ENCODE results near the gene FAM32A. TPM values are rescaled to one million over a fixed set of nuclear protein-coding genes. Genes with fewer than 3 reads are reported as not detected.

The FAM32A gene
- total and polyA plus RNA-seq, 10 donors: 45.8 to 105 (median 74.5) TPM

- no peak for TF ChIP-seq POLR2AphosphoS5 (IDR thresholded peaks at IDR 0.05)
- no peak for TF ChIP-seq POLR2A (IDR thresholded peaks at IDR 0.05)
- no peak for TF ChIP-seq CTCF (IDR thresholded peaks at IDR 0.05 in 8 of 11, conservative IDR thresholded peaks at IDR 0.05 in 3 of 11)
- H3K27ac ChIP-seq: peak overlapping the region; percentile 80 to 96 (median 88)
- peaks cover 0 to 48% (median 23%) of the 10 kb centered on the region in 6 donors for H3K36me3 ChIP-seq
- H3K4me3 ChIP-seq: peak overlapping the region; percentile 78 to 100 (median 98)
- H3K4me1 ChIP-seq: peaks cover 12 to 60% (median 38%) of the 10 kb centered on the region in 6 donors
- H3K9me3 ChIP-seq: no peaks in the 10 kb centered on the region
- peak; percentile 83 for DNase-seq
- WGBS, 5 donors: 1 to 3% (median 2%) methylated on average over 18 of the region's 18 CpGs
- H3K27me3 ChIP-seq (replicated peaks in 1 of 7): no peaks in the 10 kb centered on the region
- intact Hi-C loops (cut with DNase I; ENCODE audit: low total_unique reads): no loop called here
Measured at GRCh38 chr19:16198370-16198651, 13.1 kb downstream of the FAM32A start.

GRCh38 chr19:16199275-16199932 lies 14.2 kb downstream of the FAM32A start:
- Histone ChIP-seq H3K9me3 (no peaks in the 10 kb centered on the region), H3K4me1 (peaks cover 12 to 67% (median 38%) of the 10 kb centered on the region in 6 donors), H3K27me3 (replicated peaks in 1 of 7) (no peaks in the 10 kb centered on the region), H3K36me3 (peaks cover 0 to 49% (median 30%) of the 10 kb centered on the region in 6 donors), H3K27ac (peak overlapping the region in 2 of 8 donors; percentile 39 to 96), H3K4me3 (peak overlapping the region in 1 of 8 donors; percentile 78)
- TF ChIP-seq POLR2AphosphoS5 (IDR thresholded peaks at IDR 0.05): no peak
- no peak for TF ChIP-seq POLR2A (IDR thresholded peaks at IDR 0.05)
- TF ChIP-seq CTCF (IDR thresholded peaks at IDR 0.05 in 8 of 11, conservative IDR thresholded peaks at IDR 0.05 in 3 of 11): no peak
- 88 to 94% (median 91%) methylated on average over 4 to 9 of the region's 9 CpGs for WGBS, 5 donors
- DNase-seq: no peak
- intact Hi-C loops (cut with DNase I; ENCODE audit: low total_unique reads): no loop called here

- 59 to 81% (median 77%) methylated on average over 20 of the region's 20 CpGs for WGBS, 5 donors
- no peak overlapping the region for H3K4me3 ChIP-seq
- peaks cover 12 to 67% (median 38%) of the 10 kb centered on the region in 6 donors for H3K4me1 ChIP-seq
- TF ChIP-seq CTCF (IDR thresholded peaks at IDR 0.05 in 8 of 11, conservative IDR thresholded peaks at IDR 0.05 in 3 of 11) (no peak), POLR2AphosphoS5 (IDR thresholded peaks at IDR 0.05) (no peak), POLR2A (IDR thresholded peaks at IDR 0.05) (no peak)
- H3K36me3 ChIP-seq: peaks cover 0 to 57% (median 38%) of the 10 kb centered on the region in 6 donors
- no peaks in the 10 kb centered on the region for H3K27me3 ChIP-seq (replicated peaks in 1 of 7)
- intact Hi-C loops (cut with DNase I; ENCODE audit: low total_unique reads): no loop called here
- DNase-seq: no peak
- H3K9me3 ChIP-seq: no peaks in the 10 kb centered on the region
- peak overlapping the region in 1 of 8 donors; percentile 39 for H3K27ac ChIP-seq
Measured at GRCh38 chr19:16200038-16201010, 15.1 kb downstream of the FAM32A start.

- 88 to 94% (median 90%) methylated on average over 4 of the region's 4 CpGs for WGBS, 5 donors
- Histone ChIP-seq H3K4me1 (peaks cover 12 to 67% (median 39%) of the 10 kb centered on the region in 6 donors), H3K36me3 (peaks cover 0 to 64% (median 44%) of the 10 kb centered on the region in 6 donors), H3K9me3 (no peaks in the 10 kb centered on the region), H3K27me3 (replicated peaks in 1 of 7) (no peaks in the 10 kb centered on the region), H3K27ac (no peak overlapping the region), H3K4me3 (no peak overlapping the region)
- intact Hi-C loops (cut with DNase I; ENCODE audit: low total_unique reads): no loop called here
- TF ChIP-seq POLR2AphosphoS5 (IDR thresholded peaks at IDR 0.05): no peak
- no peak for TF ChIP-seq CTCF (IDR thresholded peaks at IDR 0.05 in 8 of 11, conservative IDR thresholded peaks at IDR 0.05 in 3 of 11)
- no peak for TF ChIP-seq POLR2A (IDR thresholded peaks at IDR 0.05)
- DNase-seq: no peak
Measured at GRCh38 chr19:16201011-16201391, 15.8 kb downstream of the FAM32A start.

Data from spleen (tissue), 11 donors.